ENCODE results near the gene OR6K2. TPM values are rescaled to one million over a fixed set of nuclear protein-coding genes. Genes with fewer than 3 reads are reported as not detected.

OR6K2 gene
- total RNA-seq = not detected

DNA sequence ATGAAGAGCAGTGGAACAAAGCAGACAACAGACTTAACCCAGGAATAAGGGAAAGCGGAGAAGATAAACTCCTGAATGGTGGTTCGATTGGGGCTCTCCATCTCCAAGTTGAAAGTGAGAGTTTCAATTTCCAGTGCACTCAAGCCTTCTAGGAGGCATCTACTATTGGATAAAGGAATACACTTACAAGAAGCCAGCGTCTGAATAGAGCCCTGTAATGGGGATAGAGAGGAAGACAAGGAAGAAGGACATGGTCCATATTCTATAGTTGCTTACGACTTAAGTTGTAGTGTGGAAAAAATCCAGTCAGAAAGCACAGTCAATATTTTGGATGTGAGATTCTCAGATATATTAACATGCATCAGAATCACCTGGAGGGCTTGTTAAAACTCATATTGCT lies at the start of gene OR6K2:
Gene OR6K2 (minus strand): TSS at position 101 of the 400 bp plus-strand sequence. CDS start 0 bp downstream, at position 101.

GRCh38 chr1:158720620-158721019 lies 20.2 kb upstream of the OR6K2 start, which contains the start of gene OR6K3:
Gene OR6K3 (minus strand): TSS chr1:158720720. CDS start chr1:158718115, 2,605 bp downstream.

DNA sequence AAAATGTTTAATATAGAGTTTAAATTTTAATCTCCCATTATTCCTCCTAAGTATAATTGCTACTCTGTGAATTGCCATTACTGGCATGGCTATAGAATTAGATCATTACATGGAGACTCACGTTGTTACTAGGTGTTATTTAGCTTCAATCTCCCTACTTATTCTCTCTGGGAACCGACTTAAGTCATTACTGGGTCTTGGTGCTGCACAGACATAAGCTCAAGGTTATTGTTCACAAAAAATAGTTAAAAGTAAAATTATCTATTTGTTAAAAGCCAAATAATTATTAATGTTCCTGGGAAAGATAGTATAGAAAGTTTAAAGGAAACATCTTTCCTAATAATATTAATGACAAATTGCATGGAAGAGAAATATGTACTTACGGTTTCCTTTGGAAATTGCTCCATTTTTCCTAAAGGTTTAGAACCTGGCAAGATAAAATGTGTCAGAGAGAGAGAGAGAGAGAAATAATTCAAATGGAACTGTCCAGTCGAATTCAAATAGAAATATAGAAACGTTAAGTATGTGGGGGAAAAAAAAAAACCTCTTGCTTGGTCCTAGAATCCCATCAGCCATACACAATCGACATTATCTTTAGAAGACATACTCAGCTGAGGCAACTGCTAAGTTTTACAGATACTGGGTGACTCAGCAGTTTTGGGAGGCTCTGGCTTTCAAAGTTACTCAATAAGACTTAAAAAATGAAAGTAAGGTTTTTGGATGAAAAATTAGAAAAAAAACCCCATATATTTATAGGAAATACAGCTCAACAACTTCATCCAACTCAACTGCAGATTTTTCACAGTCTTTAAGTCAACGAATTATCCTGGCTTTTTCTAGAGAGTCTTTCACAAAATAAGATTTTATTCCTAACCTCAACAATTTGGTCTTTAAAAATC lies 14.1 kb downstream of the OR6K2 start, which contains the start of gene SPTA1:
Gene SPTA1 (minus strand): TSS at position 605 of the 899 bp plus-strand sequence. CDS start 198 bp downstream, at position 407.

Other genes starting within 250 kb of the OR6K2 start
- gene OR10K1, start 238.8 kb downstream of the OR6K2 start, total RNA-seq = not detected
- not detected for gene OR10R2, start 228.4 kb downstream of the OR6K2 start, total RNA-seq
- gene OR6Y1, start 146.2 kb downstream of the OR6K2 start, total RNA-seq = not detected
- not detected for gene OR6P1, start 130.1 kb downstream of the OR6K2 start, total RNA-seq
- gene OR10X1, start 120.8 kb downstream of the OR6K2 start, total RNA-seq = not detected
- not detected for gene OR10Z1, start 95.4 kb downstream of the OR6K2 start, total RNA-seq
- gene SPTA1, start 13.9 kb downstream of the OR6K2 start, total RNA-seq = 0.92 TPM
- gene OR6K3, start 20.1 kb upstream of the OR6K2 start, total RNA-seq = not detected
- gene OR6K6, start 54.1 kb upstream of the OR6K2 start, total RNA-seq = not detected
- not detected for gene OR6N1, start 71.5 kb upstream of the OR6K2 start, total RNA-seq
- not detected for gene OR6N2, start 80.6 kb upstream of the OR6K2 start, total RNA-seq
- 7.4 TPM for gene MNDA, start 130.7 kb upstream of the OR6K2 start, total RNA-seq
- gene PYHIN1, start 230.9 kb upstream of the OR6K2 start, total RNA-seq = not detected